H1 (cell line): ENCODE measurements around the gene BHLHE23.

Source experiments
- CTCF ChIP-seq, 3 experiments: IDR thresholded peaks; 1 replicate in 2 of 3; 2 replicates in 1 of 3; pipeline versions ENCODE4 v1.5.1 to v1.6.1; 2011; ENCODE audit warnings: low read length in 3 of 3, mild to moderate bottlenecking in 3 of 3, inconsistent platforms in 2 of 3, low read depth in 1 of 3, moderate library complexity in 1 of 3; ENCODE audit not compliant: insufficient read depth in 1 of 3; ENCODE audit errors: control extremely low read depth in 1 of 3
- POLR2AphosphoS5 ChIP-seq: IDR thresholded peaks from 2 replicates; pipeline ENCODE4 v1.6.1; 2011; ENCODE audit warnings: low read depth, low read length

GRCh38 chr20:63014710-63015109 is 7.9 kb upstream of the BHLHE23 start:
- TF ChIP-seq CTCF (IDR thresholded peaks at IDR 0.05; ENCODE audit: control extremely low read depth in 1 of 3, insufficient read depth in 1 of 3, low read depth in 1 of 3, low read length in 3 of 3) (no peak), POLR2AphosphoS5 (no peak; the same call in 1 of the 2 replicates)
